ENCODE measurements around the gene HIRA. TPM values are rescaled to one million over a fixed set of nuclear protein-coding genes. Genes with fewer than 3 reads are reported as not detected.
"Not testable (repeated sequence)": the region's sequence is repeated elsewhere in the genome, so short reads cannot be mapped to it uniquely, and the experiment has no call there.

HIRA gene
- polyA plus RNA-seq, 3 donors: 1.8 to 20.7 (median 2.6) TPM

DNA sequence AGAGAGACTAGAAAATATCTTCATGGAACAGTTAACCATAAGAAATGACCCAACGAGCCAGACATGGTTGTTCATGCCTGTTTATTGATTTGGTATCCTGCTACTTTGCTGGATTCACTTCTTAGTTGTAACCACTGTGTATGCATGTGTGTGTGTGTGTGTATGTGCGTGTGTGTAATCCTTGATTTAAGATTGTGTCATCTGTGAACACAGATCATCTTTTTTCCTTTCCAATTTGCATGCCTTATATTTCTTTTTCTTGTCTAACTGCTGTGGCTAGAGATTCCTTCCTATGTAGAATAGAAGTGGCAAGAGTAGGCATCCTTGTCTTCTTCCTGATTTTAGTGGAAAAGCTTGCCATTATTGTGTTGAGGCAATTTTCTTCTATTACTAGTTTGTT, 123.7 kb downstream of the HIRA start:
- Histone ChIP-seq H4K20me1 (ENCODE audit: insufficient read depth, low read length) (no peaks in the 10 kb centered on the region), H3K27me3 (ENCODE audit: control insufficient read depth in 2 of 2, insufficient read depth in 2 of 2, low read length in 2 of 2) (no peaks in the 10 kb centered on the region), H3K4me1 (ENCODE audit: control insufficient read depth in 1 of 2, insufficient read depth in 2 of 2, low read length in 2 of 2) (no peaks in the 10 kb centered on the region), H3K4me3 (replicated peaks in 1 of 3; ENCODE audit: low read depth in 2 of 3, low read length in 3 of 3) (no peak overlapping the region), H3K79me2 (ENCODE audit: insufficient read depth, low read length) (no peaks in the 10 kb centered on the region), H2AFZ (ENCODE audit: insufficient read depth, low read depth, low read length, poor library complexity, severe bottlenecking) (no peak overlapping the region), H3K4me2 (replicated peaks; ENCODE audit: extremely low read depth, low read length, poor library complexity, severe bottlenecking) (no peak overlapping the region), H3K9ac (ENCODE audit: insufficient read depth, low read length, poor library complexity, severe bottlenecking) (no peak overlapping the region), H3K36me3 (replicated peaks in 1 of 2; ENCODE audit: control insufficient read depth in 1 of 2, insufficient read depth in 2 of 2, low read length in 2 of 2) (no peaks in the 10 kb centered on the region), H3K9me3 (replicated peaks in 1 of 2; ENCODE audit: control insufficient read depth in 1 of 2, insufficient read depth in 1 of 2, low read length in 2 of 2) (peaks cover 0 to 3% of the 10 kb centered on the region in 2 donors), H3K27ac (ENCODE audit: low read depth in 1 of 2, low read length in 2 of 2) (no peak overlapping the region)
- WGBS (ENCODE audit: insufficient coverage): no CpG with 5 or more reads among the region's 2 CpGs
- H3K27ac Mint-ChIP-seq: no peak overlapping the region
- no peak for DNase-seq
- H3K4me1 Mint-ChIP-seq: no peaks in the 10 kb centered on the region
- H3K4me3 Mint-ChIP-seq: no peak overlapping the region
- TF ChIP-seq, protein P1, sequence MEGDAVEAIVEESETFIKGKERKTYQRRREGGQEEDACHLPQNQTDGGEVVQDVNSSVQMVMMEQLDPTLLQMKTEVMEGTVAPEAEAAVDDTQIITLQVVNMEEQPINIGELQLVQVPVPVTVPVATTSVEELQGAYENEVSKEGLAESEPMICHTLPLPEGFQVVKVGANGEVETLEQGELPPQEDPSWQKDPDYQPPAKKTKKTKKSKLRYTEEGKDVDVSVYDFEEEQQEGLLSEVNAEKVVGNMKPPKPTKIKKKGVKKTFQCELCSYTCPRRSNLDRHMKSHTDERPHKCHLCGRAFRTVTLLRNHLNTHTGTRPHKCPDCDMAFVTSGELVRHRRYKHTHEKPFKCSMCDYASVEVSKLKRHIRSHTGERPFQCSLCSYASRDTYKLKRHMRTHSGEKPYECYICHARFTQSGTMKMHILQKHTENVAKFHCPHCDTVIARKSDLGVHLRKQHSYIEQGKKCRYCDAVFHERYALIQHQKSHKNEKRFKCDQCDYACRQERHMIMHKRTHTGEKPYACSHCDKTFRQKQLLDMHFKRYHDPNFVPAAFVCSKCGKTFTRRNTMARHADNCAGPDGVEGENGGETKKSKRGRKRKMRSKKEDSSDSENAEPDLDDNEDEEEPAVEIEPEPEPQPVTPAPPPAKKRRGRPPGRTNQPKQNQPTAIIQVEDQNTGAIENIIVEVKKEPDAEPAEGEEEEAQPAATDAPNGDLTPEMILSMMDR (IDR thresholded peaks at IDR 0.05): no peak
- peaks cover 0 to 21% (median 10%) of the 10 kb centered on the region in 7 donors for H3K9me3 Mint-ChIP-seq
- no peaks in the 10 kb centered on the region for H3K36me3 Mint-ChIP-seq
- intact Hi-C loops (cut with micrococcal nuclease): no loop called here
- H3K27me3 Mint-ChIP-seq (ENCODE audit: low read depth in 3 of 3): peaks cover 5 to 9% (median 5%) of the 10 kb centered on the region in 3 donors

DNA sequence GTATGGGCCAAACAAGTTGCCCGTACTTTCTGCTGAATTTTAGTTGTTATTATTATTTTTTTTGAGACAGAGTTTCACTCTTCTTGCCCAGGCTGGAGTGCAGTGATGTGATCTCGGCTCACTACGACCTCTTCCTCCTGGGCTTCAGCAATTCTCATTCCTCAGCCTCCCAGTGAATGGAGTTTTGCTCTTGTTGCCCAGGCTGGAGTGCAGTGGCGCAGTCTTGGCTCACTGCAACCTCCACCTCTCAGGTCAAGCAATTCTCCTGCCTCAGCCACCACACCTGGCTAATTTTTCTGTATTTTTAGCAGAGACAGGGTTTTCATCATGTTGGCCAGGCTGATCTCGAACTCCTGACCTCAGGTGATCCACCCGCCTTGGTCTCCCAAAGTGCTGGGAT, 125.0 kb downstream of the HIRA start:
- H3K36me3 Mint-ChIP-seq; H3K4me3 ChIP-seq (replicated peaks in 1 of 3; ENCODE audit: low read depth in 2 of 3, low read length in 3 of 3); H2AFZ ChIP-seq (ENCODE audit: insufficient read depth, low read depth, low read length, poor library complexity, severe bottlenecking); DNase-seq; H3K27ac ChIP-seq (ENCODE audit: low read depth in 1 of 2, low read length in 2 of 2); H4K20me1 ChIP-seq (ENCODE audit: insufficient read depth, low read length); H3K79me2 ChIP-seq (ENCODE audit: insufficient read depth, low read length); H3K27me3 ChIP-seq (ENCODE audit: control insufficient read depth in 2 of 2, insufficient read depth in 2 of 2, low read length in 2 of 2); H3K4me2 ChIP-seq (replicated peaks; ENCODE audit: extremely low read depth, low read length, poor library complexity, severe bottlenecking); H3K9ac ChIP-seq (ENCODE audit: insufficient read depth, low read length, poor library complexity, severe bottlenecking); intact Hi-C loops (cut with micrococcal nuclease); H3K4me1 ChIP-seq (ENCODE audit: control insufficient read depth in 1 of 2, insufficient read depth in 2 of 2, low read length in 2 of 2); H3K9me3 ChIP-seq (replicated peaks in 1 of 2; ENCODE audit: control insufficient read depth in 1 of 2, insufficient read depth in 1 of 2, low read length in 2 of 2); H3K4me3 Mint-ChIP-seq; H3K27me3 Mint-ChIP-seq (ENCODE audit: low read depth in 3 of 3); H3K4me1 Mint-ChIP-seq; H3K36me3 ChIP-seq (replicated peaks in 1 of 2; ENCODE audit: control insufficient read depth in 1 of 2, insufficient read depth in 2 of 2, low read length in 2 of 2): not testable (repeated sequence)
- peaks cover 0 to 13% (median 4%) of the 10 kb centered on the region in 7 donors for H3K9me3 Mint-ChIP-seq
- peak overlapping the region in 1 of 7 donors; percentile 58 for H3K27ac Mint-ChIP-seq
- 98% methylated on average over 4 of the region's 6 CpGs for WGBS (ENCODE audit: insufficient coverage)
